ENCODE results near the gene TADA2B. TPM values are rescaled to one million over a fixed set of nuclear protein-coding genes. Genes with fewer than 3 reads are reported as not detected.

Gene TADA2B
- total and polyA plus RNA-seq, 4 donors, result 10.7 to 22.9 (median 17.6) TPM

DNA sequence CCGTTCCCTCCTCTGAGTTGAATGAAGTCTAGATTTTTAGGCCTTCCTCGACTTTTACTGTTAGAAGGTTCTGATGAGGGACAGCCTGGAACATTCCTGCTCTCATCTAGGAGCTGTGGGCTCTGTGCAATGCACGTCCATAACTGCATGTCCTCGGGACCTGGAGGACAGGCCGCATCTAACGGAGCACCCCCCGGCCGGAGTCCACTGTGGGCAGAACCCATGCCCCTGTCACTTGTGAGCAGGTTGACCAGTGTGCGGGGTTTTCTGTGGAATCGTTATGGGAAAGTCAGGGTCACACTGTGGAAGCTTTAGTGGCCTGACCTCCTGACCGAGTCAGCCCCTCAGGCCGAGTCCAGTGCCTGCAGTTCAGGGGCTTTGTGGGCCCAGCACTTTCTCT, 19.3 kb upstream of the TADA2B start:
- Histone ChIP-seq H3K27ac (ENCODE audit: low read depth in 1 of 2, low read length in 1 of 2) (no peak overlapping the region), H3K9ac (ENCODE audit: insufficient read depth in 1 of 2, low read length in 2 of 2) (no peak overlapping the region), H3K36me3 (ENCODE audit: control insufficient read depth in 4 of 4, insufficient read depth in 4 of 4, low read length in 4 of 4) (peaks cover 4 to 41% (median 17%) of the 10 kb centered on the region in 4 donors), H3K4me1 (ENCODE audit: control insufficient read depth in 5 of 5, insufficient read depth in 5 of 5, low read length in 5 of 5) (no peaks in the 10 kb centered on the region), H3K27me3 (ENCODE audit: control insufficient read depth in 3 of 3, insufficient read depth in 3 of 3, low read length in 2 of 3) (no peaks in the 10 kb centered on the region), H3K9me3 (ENCODE audit: control insufficient read depth in 4 of 4, insufficient read depth in 3 of 4, low read length in 3 of 4) (no peaks in the 10 kb centered on the region), H3K4me3 (no peak overlapping the region)
- DNase-seq, result no peak
- TF ChIP-seq, protein P1, sequence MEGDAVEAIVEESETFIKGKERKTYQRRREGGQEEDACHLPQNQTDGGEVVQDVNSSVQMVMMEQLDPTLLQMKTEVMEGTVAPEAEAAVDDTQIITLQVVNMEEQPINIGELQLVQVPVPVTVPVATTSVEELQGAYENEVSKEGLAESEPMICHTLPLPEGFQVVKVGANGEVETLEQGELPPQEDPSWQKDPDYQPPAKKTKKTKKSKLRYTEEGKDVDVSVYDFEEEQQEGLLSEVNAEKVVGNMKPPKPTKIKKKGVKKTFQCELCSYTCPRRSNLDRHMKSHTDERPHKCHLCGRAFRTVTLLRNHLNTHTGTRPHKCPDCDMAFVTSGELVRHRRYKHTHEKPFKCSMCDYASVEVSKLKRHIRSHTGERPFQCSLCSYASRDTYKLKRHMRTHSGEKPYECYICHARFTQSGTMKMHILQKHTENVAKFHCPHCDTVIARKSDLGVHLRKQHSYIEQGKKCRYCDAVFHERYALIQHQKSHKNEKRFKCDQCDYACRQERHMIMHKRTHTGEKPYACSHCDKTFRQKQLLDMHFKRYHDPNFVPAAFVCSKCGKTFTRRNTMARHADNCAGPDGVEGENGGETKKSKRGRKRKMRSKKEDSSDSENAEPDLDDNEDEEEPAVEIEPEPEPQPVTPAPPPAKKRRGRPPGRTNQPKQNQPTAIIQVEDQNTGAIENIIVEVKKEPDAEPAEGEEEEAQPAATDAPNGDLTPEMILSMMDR (IDR thresholded peaks at IDR 0.05; ENCODE audit: control extremely low read depth, extremely low read depth), result no peak
- ATAC-seq (ENCODE audit: insufficient read depth, low FRiP score), result no peak
- WGBS, 2 donors, result 96 to 97% methylated on average over 12 of the region's 12 CpGs

DNA sequence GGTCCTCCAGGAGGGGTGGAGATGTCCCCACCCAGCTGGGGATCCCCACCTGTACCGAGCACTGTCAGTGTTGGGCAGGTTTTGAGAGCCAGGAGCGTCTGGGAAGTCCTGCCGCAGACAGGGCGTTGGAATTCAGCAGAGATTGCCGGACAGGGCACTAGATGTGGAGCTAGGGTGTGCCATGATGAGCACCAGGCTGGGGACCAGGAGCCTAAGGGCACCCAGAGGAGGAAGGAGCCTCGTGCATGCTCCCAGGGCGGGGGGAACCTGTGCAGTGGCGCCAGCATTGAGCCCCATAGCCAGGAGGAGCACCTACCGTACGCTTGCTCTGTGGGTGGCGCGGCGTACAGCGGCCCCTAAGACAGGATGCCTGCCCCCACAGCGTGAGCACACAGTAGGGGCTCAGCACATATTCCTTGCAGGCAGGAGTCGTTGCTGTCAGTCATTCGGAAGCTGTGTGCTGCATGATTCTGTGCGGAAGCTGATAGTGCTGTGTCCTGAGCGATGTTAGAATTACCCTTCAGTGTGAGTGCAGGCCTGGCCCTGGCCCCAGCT, 18.8 kb upstream of the TADA2B start:
- Histone ChIP-seq H3K9ac (ENCODE audit: insufficient read depth in 1 of 2, low read length in 2 of 2) (no peak overlapping the region), H3K9me3 (ENCODE audit: control insufficient read depth in 4 of 4, insufficient read depth in 3 of 4, low read length in 3 of 4) (no peaks in the 10 kb centered on the region), H3K4me3 (no peak overlapping the region), H3K27ac (ENCODE audit: low read depth in 1 of 2, low read length in 1 of 2) (no peak overlapping the region), H3K4me1 (ENCODE audit: control insufficient read depth in 5 of 5, insufficient read depth in 5 of 5, low read length in 5 of 5) (no peaks in the 10 kb centered on the region), H3K36me3 (ENCODE audit: control insufficient read depth in 4 of 4, insufficient read depth in 4 of 4, low read length in 4 of 4) (peaks cover 4 to 39% (median 17%) of the 10 kb centered on the region in 4 donors), H3K27me3 (ENCODE audit: control insufficient read depth in 3 of 3, insufficient read depth in 3 of 3, low read length in 2 of 3) (no peaks in the 10 kb centered on the region)
- 94 to 95% methylated on average over 19 of the region's 19 CpGs for WGBS, 2 donors
- DNase-seq (no peak), ATAC-seq (ENCODE audit: insufficient read depth, low FRiP score) (no peak)
- TF ChIP-seq, protein P1 (IDR thresholded peaks at IDR 0.05; ENCODE audit: control extremely low read depth, extremely low read depth), result no peak

DNA sequence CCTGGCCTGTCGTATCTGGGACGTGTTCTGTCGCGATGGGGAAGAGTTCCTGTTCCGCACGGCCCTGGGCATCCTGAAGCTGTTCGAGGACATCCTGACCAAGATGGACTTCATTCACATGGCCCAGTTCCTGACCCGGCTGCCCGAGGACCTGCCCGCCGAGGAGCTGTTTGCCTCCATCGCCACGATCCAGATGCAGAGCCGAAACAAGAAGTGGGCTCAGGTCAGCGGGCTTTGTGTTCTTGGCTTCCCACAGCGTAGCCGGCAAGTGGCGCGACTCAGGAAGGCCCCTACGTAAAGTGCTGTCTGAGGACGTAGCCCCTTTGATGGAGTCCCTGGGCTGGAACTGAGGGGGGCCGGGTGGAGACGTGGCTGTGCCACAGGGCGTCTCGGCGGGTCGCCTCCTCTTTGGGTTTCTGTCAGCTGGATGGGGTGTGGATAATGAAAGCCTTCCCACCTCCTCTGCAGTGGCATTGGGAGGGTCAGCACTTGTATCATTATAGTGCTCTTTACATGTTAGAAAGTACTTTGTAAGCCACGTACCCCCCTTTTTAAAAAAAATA, 18.1 kb upstream of the TADA2B start:
- Histone ChIP-seq H3K27ac (ENCODE audit: low read depth in 1 of 2, low read length in 1 of 2) (no peak overlapping the region), H3K9me3 (ENCODE audit: control insufficient read depth in 4 of 4, insufficient read depth in 3 of 4, low read length in 3 of 4) (no peaks in the 10 kb centered on the region), H3K27me3 (ENCODE audit: control insufficient read depth in 3 of 3, insufficient read depth in 3 of 3, low read length in 2 of 3) (no peaks in the 10 kb centered on the region), H3K36me3 (ENCODE audit: control insufficient read depth in 4 of 4, insufficient read depth in 4 of 4, low read length in 4 of 4) (peaks cover 4 to 43% (median 17%) of the 10 kb centered on the region in 4 donors), H3K9ac (ENCODE audit: insufficient read depth in 1 of 2, low read length in 2 of 2) (no peak overlapping the region), H3K4me1 (ENCODE audit: control insufficient read depth in 5 of 5, insufficient read depth in 5 of 5, low read length in 5 of 5) (no peaks in the 10 kb centered on the region), H3K4me3 (no peak overlapping the region)
- WGBS, 2 donors, result 89 to 92% methylated on average over 28 of the region's 28 CpGs
- DNase-seq, result no peak
- no peak for ATAC-seq (ENCODE audit: insufficient read depth, low FRiP score)
- TF ChIP-seq, protein P1 (IDR thresholded peaks at IDR 0.05; ENCODE audit: control extremely low read depth, extremely low read depth), result no peak
